ENCODE measurements around the gene FIGNL1. TPM values are rescaled to one million over a fixed set of nuclear protein-coding genes. Genes with fewer than 3 reads are reported as not detected.

Gene FIGNL1
- total RNA-seq, 2 donors from 2014 or later = 4.6 to 6.1 TPM

DNA sequence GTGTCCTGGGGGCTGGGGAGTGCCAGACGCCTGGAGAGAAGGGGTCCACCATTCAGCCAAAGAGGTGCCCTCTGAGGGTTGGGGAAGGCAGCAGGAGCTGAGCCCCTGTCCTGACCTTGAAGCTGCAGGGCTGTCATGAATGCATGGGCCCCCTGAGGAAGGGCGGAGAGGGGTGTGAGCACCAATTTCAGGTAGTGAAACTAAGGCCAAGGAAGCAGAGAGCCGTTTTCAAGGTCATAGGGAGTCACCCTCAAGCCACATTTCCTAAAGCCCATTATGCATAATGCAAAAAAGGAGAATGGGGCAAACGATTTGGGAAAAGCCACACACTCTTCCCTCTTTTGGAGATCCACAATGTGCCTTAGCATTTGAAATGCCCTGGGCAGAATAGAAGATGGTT lies 37.2 kb downstream of the FIGNL1 start:
- intact Hi-C loops (cut with DNase I) = loop anchor here in 1 of 2 donors (10.0 kb wide), 1 partner anchor 268 kb away; no protein-coding TSS in a partner anchor
- DNase-seq (no peak), ATAC-seq (no peak)

DNA sequence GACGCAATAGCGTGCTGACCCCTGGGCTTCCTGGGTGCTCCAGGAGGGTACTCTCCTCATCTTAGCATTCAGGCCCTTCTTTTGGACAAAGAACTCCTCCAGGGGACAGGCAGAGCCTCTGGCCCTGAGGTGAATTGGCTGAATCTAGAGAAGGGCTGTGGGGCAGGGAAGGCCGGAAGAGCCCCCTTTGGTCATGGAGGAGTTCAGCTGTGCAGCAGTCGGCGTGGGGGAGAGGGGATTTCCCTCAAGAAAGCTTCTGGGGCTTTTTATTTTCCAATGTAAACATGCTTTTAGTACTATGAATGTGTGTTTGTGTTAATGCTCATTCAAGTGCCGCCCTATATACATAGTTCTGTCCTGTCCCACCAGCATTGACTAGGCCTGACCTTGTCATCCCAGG lies 38.8 kb downstream of the FIGNL1 start:
- ATAC-seq (no peak), DNase-seq (no peak)
- intact Hi-C loops (cut with DNase I) = loop anchor here in 1 of 2 donors (10.0 kb wide), 1 partner anchor 267 kb away; no protein-coding TSS in a partner anchor

DNA sequence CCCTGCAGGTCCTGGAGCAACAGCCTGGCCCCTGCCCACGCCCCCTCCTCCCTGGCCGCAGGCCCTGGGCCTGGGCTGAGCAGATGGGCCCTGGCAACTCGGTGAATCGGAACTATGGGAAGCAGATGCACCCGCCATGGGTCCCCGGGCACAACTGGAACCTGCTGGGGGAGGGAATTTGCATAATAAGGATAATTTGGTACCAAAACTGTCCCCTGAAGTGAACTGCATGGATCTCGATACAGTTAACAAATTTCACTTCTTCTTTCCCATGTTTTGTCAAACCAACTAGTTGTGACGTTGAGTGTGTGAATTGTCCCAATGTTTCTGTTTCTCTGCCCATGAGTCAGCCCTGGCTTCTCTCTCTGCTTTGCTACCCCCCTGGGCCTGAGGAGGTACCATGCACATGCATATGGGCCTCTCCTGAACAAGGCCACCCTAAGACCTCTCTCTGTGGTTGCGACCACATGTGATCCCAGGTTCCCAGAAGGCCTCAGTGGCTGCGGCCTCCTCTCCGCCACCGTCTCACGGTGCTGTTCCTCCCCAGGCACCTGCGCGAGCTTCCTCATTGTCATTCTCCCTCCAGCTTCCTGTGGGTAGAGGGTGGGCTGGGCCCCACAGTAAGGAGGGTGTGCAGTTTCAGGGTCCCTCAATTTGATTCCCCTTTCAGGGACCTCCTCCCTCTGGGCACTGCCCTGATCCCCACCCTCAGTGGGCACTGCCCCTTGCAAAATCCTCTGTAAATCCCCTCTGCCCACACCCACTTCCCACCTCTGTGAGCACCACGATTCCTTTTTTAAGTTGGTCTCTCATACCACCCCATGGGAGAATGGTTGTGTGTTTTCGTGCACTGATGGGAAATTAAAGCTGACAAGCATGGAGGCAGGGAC lies 40.0 kb downstream of the FIGNL1 start:
- DNase-seq (no peak), ATAC-seq (peak in 1 of 2 donors; percentile 28)
- intact Hi-C loops (cut with DNase I) = loop anchor here in 1 of 2 donors (10.0 kb wide), 1 partner anchor 265 kb away; no protein-coding TSS in a partner anchor

DNA sequence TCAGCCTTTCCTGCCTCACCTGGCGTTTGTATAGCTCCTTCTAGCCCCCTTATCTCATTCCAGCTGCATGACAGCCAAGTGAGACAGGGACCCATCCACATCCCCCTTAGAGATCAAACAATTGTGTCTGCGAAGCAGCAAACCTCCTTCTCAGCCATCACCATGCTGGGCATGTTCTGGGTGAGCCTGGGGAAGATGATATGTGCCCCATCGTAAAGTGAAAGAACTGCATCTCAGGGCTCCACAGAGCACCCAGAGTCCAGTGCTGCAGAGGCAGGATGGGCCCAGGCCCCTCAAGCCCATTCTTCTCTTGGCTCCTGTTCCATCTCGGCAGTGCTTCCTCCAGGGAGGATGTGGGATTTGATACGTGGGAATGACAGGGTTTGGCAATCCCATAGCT lies 43.2 kb downstream of the FIGNL1 start:
- intact Hi-C loops (cut with DNase I) = no loop called here
- no peak for ATAC-seq
- DNase-seq = no peak

DNA sequence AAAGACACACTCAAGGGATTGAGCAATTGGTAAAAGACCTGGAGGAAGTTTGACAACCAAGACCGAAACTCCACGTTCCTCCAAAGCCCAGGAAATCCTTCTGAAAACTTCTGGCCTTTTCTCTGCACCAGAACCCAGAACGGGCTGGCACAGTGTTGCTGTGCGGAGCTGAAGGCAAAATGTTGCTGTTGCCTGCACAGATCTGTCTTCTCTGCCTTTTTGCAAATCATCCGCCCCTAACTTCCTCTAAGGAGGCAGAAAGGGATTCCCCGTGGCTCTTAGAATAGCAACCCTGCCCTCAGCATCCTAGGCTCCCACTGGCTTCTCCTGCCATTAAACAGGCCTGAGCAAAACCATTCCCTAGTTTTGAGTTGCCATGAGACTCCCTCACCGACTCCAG lies 44.9 kb downstream of the FIGNL1 start:
- ATAC-seq (peak in 1 of 2 donors; percentile 15), DNase-seq (no peak)
- intact Hi-C loops (cut with DNase I) = no loop called here

DNA sequence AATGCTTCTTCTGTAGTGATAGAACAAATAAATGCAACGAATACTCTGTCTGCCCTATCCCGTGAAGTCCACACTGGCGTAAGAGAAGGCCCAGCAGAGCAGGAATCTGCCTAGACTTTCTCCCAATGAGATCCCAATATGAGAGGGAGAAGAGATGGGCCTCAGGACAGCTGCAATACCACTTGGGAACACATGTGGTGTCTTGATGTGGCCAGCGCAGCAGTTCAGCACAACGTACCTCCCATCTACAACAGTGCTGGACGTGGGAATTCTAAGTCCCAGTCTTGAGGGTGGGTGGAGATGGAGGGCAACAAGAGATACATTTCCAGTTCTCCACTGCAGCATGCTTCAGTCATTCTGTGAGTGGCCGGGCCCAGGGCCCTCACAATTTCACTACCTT lies 45.8 kb downstream of the FIGNL1 start:
- intact Hi-C loops (cut with DNase I) = no loop called here
- ATAC-seq (no peak), DNase-seq (no peak)

DNA sequence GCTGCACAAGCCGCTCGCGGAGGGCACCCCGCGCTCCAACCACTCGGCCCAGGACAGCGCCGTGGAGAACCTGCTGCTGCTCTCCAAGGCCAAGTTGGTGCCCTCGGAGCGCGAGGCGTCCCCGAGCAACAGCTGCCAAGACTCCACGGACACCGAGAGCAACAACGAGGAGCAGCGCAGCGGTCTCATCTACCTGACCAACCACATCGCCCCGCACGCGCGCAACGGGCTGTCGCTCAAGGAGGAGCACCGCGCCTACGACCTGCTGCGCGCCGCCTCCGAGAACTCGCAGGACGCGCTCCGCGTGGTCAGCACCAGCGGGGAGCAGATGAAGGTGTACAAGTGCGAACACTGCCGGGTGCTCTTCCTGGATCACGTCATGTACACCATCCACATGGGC lies 50.0 kb downstream of the FIGNL1 start:
- ATAC-seq (no peak), DNase-seq (no peak)
- intact Hi-C loops (cut with DNase I) = no loop called here

DNA sequence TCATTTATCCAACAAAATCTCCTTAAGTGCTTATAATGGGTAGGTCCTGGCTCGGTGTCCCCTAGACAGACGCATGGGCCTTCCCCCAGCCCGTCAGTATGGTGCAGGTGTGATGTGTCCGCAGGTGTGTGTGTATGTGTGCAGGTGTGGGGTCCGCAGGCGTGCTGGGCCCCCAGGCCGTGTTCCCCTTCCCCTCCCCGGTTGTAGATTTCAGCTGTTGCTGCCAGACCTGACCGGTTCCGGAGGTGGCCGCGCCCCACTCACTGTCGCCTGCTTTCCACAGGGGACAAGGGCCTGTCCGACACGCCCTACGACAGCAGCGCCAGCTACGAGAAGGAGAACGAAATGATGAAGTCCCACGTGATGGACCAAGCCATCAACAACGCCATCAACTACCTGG lies 50.5 kb downstream of the FIGNL1 start:
- ATAC-seq = no peak
- intact Hi-C loops (cut with DNase I) = no loop called here
- DNase-seq = no peak

DNA sequence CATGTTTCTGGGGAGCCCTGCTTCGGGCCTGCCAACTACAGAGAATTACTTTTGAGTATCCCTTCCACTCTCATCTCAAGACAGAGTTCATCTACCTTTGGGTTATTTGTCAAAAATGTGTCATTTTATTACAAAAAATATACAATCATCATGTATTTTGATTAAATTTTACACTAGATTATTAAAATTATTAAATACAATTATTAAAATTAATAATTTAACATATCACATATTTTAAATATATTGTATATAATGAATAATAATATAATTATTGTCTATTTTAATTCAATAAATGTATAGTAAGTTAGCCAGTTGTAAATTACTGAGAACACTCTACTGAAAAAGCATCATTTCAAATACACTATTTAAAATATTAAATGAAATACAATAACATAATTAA lies 50.9 kb downstream of the FIGNL1 start:
- ATAC-seq (no peak), DNase-seq (no peak)
- intact Hi-C loops (cut with DNase I) = no loop called here

DNA sequence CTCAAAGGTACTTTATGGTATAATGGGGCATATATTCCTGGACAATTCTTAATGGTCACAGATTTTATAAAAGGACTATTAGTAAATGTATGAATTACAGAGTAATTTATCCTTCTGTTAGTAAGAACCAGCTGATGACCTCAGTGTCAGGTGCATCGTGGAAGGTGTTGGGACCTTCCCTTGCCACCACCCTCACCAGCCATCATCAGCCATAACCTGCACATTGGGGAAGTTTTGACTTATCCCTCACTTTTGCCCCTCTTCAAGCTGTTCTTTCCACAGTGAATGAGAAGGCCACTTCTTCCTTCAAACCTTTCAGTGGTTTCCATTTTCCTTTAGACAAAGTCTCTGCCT lies 52.2 kb downstream of the FIGNL1 start:
- ATAC-seq (no peak), DNase-seq (no peak)
- intact Hi-C loops (cut with DNase I) = no loop called here

DNA sequence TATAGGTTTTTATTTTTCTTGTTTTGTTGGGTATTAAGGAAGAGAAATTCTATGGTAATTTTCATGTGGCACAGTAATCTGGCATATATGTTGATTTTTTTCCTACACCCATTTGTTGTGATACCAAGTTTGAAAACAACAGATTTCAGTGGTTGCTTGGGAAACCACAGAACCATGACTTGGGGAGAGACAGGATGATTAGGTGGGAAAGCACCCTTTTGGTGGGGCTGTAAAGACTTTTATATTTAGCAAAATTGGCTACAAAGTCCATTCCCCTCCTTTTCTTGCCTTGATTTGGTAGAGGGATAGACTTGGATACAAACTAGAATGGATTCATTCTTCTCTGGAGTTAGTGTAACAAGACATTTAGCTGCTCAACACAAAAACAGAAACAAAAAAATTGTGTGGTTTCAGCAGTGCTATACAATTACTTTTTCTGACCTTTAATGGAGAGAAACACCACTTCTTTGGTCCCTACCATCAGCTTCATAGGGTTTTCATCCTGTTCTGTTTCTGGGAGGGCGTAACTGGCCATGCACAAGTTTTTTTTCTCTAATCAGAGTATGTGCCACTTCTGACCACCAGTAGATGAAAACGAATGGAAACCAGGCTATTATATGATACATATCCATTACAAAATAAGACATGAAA lies 52.7 kb downstream of the FIGNL1 start:
- DNase-seq (no peak), ATAC-seq (no peak)
- intact Hi-C loops (cut with DNase I) = no loop called here

DNA sequence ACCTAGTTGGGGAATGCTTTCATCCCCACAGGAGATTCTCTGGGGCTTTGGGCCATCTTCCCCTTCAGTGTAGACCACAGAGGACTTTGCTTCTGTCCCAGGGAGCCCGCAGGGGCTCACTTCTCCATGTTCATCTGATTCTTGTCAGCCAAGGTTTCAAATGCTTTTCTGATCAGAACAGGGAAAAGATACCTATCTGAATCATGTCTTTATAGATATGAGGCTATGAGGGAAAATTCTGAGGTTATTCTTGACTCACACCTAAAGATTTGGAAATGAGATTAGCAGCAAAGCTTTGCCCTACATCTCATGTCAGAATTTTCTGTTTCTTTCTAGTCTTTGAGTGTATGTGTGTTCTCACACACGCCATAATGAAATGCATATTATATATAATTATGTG lies 53.3 kb downstream of the FIGNL1 start:
- ATAC-seq = no peak
- intact Hi-C loops (cut with DNase I) = no loop called here

DNA sequence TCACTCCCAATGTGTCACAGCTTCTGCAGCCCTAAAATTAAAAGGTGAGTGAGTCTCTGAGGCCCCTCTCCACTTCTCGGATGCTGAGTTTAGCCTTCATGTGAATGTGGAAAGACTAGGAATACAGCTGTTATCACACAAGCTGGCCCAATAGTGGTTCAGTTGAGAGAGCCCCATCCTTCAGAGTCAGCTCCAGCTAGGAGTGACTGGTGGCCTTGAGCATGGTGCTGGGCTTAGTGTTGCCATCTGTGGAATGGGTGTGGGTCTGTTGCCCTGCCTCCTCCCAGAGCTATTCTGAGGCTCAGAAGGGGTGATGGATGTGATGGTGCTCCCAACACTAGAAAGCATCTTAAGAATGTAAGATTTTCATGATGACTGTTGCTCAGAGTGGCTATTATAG lies 55.8 kb downstream of the FIGNL1 start:
- DNase-seq (no peak), ATAC-seq (no peak)
- intact Hi-C loops (cut with DNase I) = no loop called here

More for the DNA sequence above, 53.3 kb downstream of the FIGNL1 start:
- no peak for DNase-seq

Other genes with a start within 250 kb of the FIGNL1 start
- 1 to 10 TPM; 4.4 to 9.2 TPM for gene IKZF1, start 145.6 kb downstream of the FIGNL1 start, total RNA-seq
- not detected for gene DDC, start 115.1 kb upstream of the FIGNL1 start, total RNA-seq

All from left cardiac atrium (tissue), 4 donors.